GM12878 (cell line): ENCODE data around the gene DES. TPM values are rescaled to one million over a fixed set of nuclear protein-coding genes. Genes with fewer than 3 reads are reported as not detected.

Source experiments
- ATAC-seq: fragments of 200-7000 bp; cut with Tn5 transposase; 3 replicates; pipeline ENCODE4 v1.9.1; 2020; ENCODE audit warnings: mild to moderate bottlenecking, moderate library complexity
- BruUV-seq: library from RNA; stranded (reverse); fragments of 400-500 nt; replicated peaks from 2 replicates; lab custom pipeline; 2021; lab: Mats Ljungman, UMichigan
- CTCF ChIA-PET: fragments of 300-600 bp; sonication (Branson Sonifier 250); formaldehyde crosslinking; extraction: SDS; loops from one replicate; lab custom pipeline; 2021; ENCODE audit warnings: inconsistent platforms; lab: Yijun Ruan, JAX
- POLR2A ChIA-PET: fragments of 350-600 bp; formaldehyde crosslinking; extraction: SDS; loops from one replicate; lab custom pipeline; 2021; ENCODE audit warnings: inconsistent platforms; lab: Charles Lee
- RAD21 ChIA-PET: fragments of 300-600 bp; sonication (Branson Sonifier 250); formaldehyde crosslinking; loops from one replicate; lab custom pipeline; 2023; ENCODE audit warnings: antibody characterized with exemption; ENCODE audit not compliant: unreplicated experiment; lab: Charles Lee
- SMC1A ChIA-PET: fragments of 300-600 bp; sonication (Branson Sonifier 250); formaldehyde crosslinking; loops from one replicate; lab custom pipeline; 2023; ENCODE audit not compliant: unreplicated experiment, uncharacterized antibody; lab: Charles Lee
- DNase-seq: peaks from one replicate; pipeline ENCODE4 v3.0.0-alpha.2; 2011; ENCODE audit warnings: low read depth, low spot score
- FAIRE-seq: peaks from 3 replicates; lab custom pipeline; 2011; peaks lifted over from hg19 to GRCh38; lab: Jason Lieb, UNC
- H2AFZ ChIP-seq: 2 replicates; pipeline ENCODE4 v1.6.0; 2011; ENCODE audit warnings: low read depth, low read length, control low read depth; ENCODE audit not compliant: control insufficient read depth
- H3K27ac ChIP-seq: 2 replicates; pipeline ENCODE4 v1.5.1; 2011; ENCODE audit warnings: control low read depth; ENCODE audit not compliant: control insufficient read depth, insufficient read depth
- H3K27me3 ChIP-seq, 2 experiments: replicated peaks in 1 of 2; 2 replicates each; pipeline versions ENCODE4 v1.6.0 to v1.6.1; 2011; ENCODE audit warnings: low read length in 1 of 2; ENCODE audit not compliant: control insufficient read depth in 2 of 2, insufficient read depth in 2 of 2
- H3K36me3 ChIP-seq, 2 experiments: 2 replicates each; pipeline ENCODE4 v1.5.1; 2011; ENCODE audit warnings: low read length in 1 of 2; ENCODE audit not compliant: control insufficient read depth in 2 of 2, insufficient read depth in 2 of 2
- H3K4me1 ChIP-seq: 2 replicates; pipeline ENCODE4 v1.6.1; 2011; ENCODE audit warnings: mild to moderate bottlenecking, low read length, moderate library complexity, mixed read lengths; ENCODE audit not compliant: control insufficient read depth, insufficient read depth
- H3K4me2 ChIP-seq: 2 replicates; pipeline ENCODE4 v1.6.0; 2011; ENCODE audit warnings: control low read depth; ENCODE audit not compliant: control insufficient read depth, insufficient read depth
- H3K4me3 ChIP-seq: fragments of 200-600 bp; sonication (generic); 2 replicates; pipeline ENCODE4 v1.5.1; 2016
- H3K79me2 ChIP-seq: 2 replicates; pipeline ENCODE4 v1.6.0; 2011; ENCODE audit warnings: low read length; ENCODE audit not compliant: control insufficient read depth, insufficient read depth
- H3K9ac ChIP-seq: 2 replicates; pipeline ENCODE4 v1.8.0; 2011; ENCODE audit warnings: low read length, control low read depth, mixed read lengths; ENCODE audit not compliant: control insufficient read depth, insufficient read depth
- H3K9me3 ChIP-seq: replicated peaks from 3 replicates; pipeline ENCODE4 v1.5.1; 2011; ENCODE audit warnings: mild to moderate bottlenecking, low read length; ENCODE audit not compliant: control insufficient read depth, insufficient read depth
- H4K20me1 ChIP-seq: 2 replicates; pipeline ENCODE4 v1.6.0; 2011; ENCODE audit not compliant: control insufficient read depth, insufficient read depth
- EP300 ChIP-seq, 2 experiments: fragments of 150-350 bp in 1 of 2; IDR thresholded peaks; 2 replicates each; pipeline ENCODE4 v1.6.1; 2011 to 2012; ENCODE audit warnings: low read depth in 2 of 2, low read length in 2 of 2, borderline replicate concordance in 1 of 2, improper control_type of control experiment in 1 of 2, inconsistent platforms in 1 of 2; ENCODE audit not compliant: control insufficient read depth in 1 of 2
- IKZF2 ChIP-seq, 2 experiments: fragments of 450-650 bp; IDR thresholded peaks; 2 replicates each; pipeline ENCODE4 v1.6.1; 2017; ENCODE audit warnings: mild to moderate bottlenecking in 2 of 2, moderate library complexity in 2 of 2
- KLF5 ChIP-seq: fragments of 450-650 bp; IDR thresholded peaks from 2 replicates; pipeline ENCODE4 v1.6.1; 2014; ENCODE audit warnings: mild to moderate bottlenecking; ENCODE audit not compliant: partially characterized antibody
- LARP7 ChIP-seq: fragments of 450-650 bp; IDR thresholded peaks from 2 replicates; pipeline ENCODE4 v1.6.1; 2017; ENCODE audit warnings: mild to moderate bottlenecking
- RELB ChIP-seq: fragments of 450-650 bp; IDR thresholded peaks from 2 replicates; pipeline ENCODE4 v1.6.1; 2017; ENCODE audit warnings: low read depth, mild to moderate bottlenecking, moderate library complexity
- SREBF1 ChIP-seq: IDR thresholded peaks from 2 replicates; pipeline ENCODE4 v1.6.1; 2012; ENCODE audit warnings: mild to moderate bottlenecking, low read length
- TBL1XR1 ChIP-seq: IDR thresholded peaks from 2 replicates; pipeline ENCODE4 v1.6.1; 2012; ENCODE audit warnings: low read depth, low read length, improper control_type of control experiment
- WGBS: methylation state at CpG from one replicate; pipeline ENCODE4 v1.1.6; 2016; ENCODE audit warnings: low lambda C conversion rate; ENCODE audit not compliant: insufficient replicate concordance, insufficient coverage; ENCODE audit errors: missing lambda C conversion rate; 5-methylcytosine and 5-hydroxymethylcytosine counted together
- in situ Hi-C: fragments of 300-500 bp; cut with MboI; formaldehyde crosslinking; loops from 9 replicates; pipeline ENCODE4 v1.14.3; 2018; ENCODE audit warnings: mixed read lengths
- intact Hi-C: fragments of 100-400 bp; cut with micrococcal nuclease; formaldehyde crosslinking; loops from one replicate; pipeline ENCODE4 v1.14.2; 2022; ENCODE audit not compliant: unreplicated experiment
- polyA plus RNA-seq, 11 experiments: library from polyadenylated mRNA; depleted of rRNA in 4 of 11; unstranded in 6 of 11; stranded (reverse) in 5 of 11; fragments of >200 nt; fragmentation: Nextera tagmentation in 4 of 11; fragmentation: Illumina TruSeq in 1 of 11; extraction: Ambion mirVana in 4 of 11; extraction: Trizol in 1 of 11; gene quantifications; 1 replicate in 1 of 11; 2 replicates in 10 of 11; pipeline versions ENCODE4 v1.2.1 to v1.2.3, GENCODE V29; 2011 to 2016; ENCODE audit warnings: inconsistent platforms in 2 of 11, missing spikeins in 2 of 11, low read depth in 1 of 11
- total RNA-seq, 4 experiments: library from RNA; depleted of rRNA in 3 of 4; stranded (reverse); fragments of >200 nt in 3 of 4; fragmentation: Illumina TruSeq in 1 of 4; extraction: Trizol in 1 of 4; gene quantifications; 2 replicates each; pipeline versions ENCODE4 v1.2.1 to v1.2.3, GENCODE V29; 2013 to 2021

DES gene
- total and polyA plus RNA-seq, 10 of the 15 experiments (the other 5 are each of a cell fraction or from before 2014, with no cell fraction given), result 0.80 TPM; not detected in 9

- RAD21 ChIA-PET, result no interaction called here
- Histone ChIP-seq H3K27ac (no peak overlapping the region), H4K20me1 (no peaks in the 10 kb centered on the region), H3K4me2 (no peak overlapping the region)
- DNase-seq, result no peak
- TF ChIP-seq KLF5, result no peak
- no peak for TF ChIP-seq LARP7
- TF ChIP-seq RELB, result no peak
- TF ChIP-seq EP300 (IDR thresholded peaks at IDR 0.05; ENCODE audit: borderline replicate concordance in 1 of 2, control insufficient read depth in 1 of 2, low read depth in 2 of 2, low read length in 2 of 2), result no peak
- TF ChIP-seq IKZF2 (IDR thresholded peaks at IDR 0.05), result no peak
- no peak for TF ChIP-seq SREBF1
- TF ChIP-seq TBL1XR1, result no peak
- TF ChIP-seq, all 136 proteins: peak for 0
- BruUV-seq, result no TSS peak
- H3K9ac ChIP-seq, result no peak overlapping the region
- intact Hi-C loops, result no loop called here
- H3K4me1 ChIP-seq, result no peaks in the 10 kb centered on the region
- 50% methylated on average over 2 of the region's 2 CpGs for WGBS
- H3K4me3 ChIP-seq, result no peak overlapping the region
- H2AFZ ChIP-seq, result no peak overlapping the region
- no peaks in the 10 kb centered on the region for H3K79me2 ChIP-seq
- ChIA-PET SMC1A (no interaction called here), POLR2A (interaction anchor here (0.6 kb wide), 1 partner anchor 18 kb away, joined by 4 read pairs; the partner anchor contains the start of gene DNPEP), CTCF (no interaction called here)
- peaks cover 0 to 2% of the 10 kb centered on the region in 2 experiments; a peak in 2 of 4 replicates for H3K36me3 ChIP-seq
- ATAC-seq (no peak), FAIRE-seq (no peak)
- no peaks in the 10 kb centered on the region for H3K27me3 ChIP-seq
- no peaks in the 10 kb centered on the region for H3K9me3 ChIP-seq
- in situ Hi-C loops, result no loop called here
These were observed 48.7 kb upstream of the DES start for GRCh38 chr2:219369447-219369861.
